Hematopoietic multipotent progenitor cell treated with erythropoietin and hydrocortisone succinate and interleukin-3 and kit ligand, for 15 days (in vitro differentiated cells): ENCODE results near the gene CEBPE.

Experiments used
- DNase-seq: peaks from one replicate; pipeline ENCODE4 v3.0.0-alpha.2; 2015; ENCODE audit warnings: low spot score

Gene CEBPE

GRCh38 chr14:23118506-23119362 is at the start of gene CEBPE:
Gene CEBPE, minus strand, starts transcription at chr14:23119255. Its CDS starts 164 bp downstream, at chr14:23119091.
- DNase-seq, result no peak

DNA sequence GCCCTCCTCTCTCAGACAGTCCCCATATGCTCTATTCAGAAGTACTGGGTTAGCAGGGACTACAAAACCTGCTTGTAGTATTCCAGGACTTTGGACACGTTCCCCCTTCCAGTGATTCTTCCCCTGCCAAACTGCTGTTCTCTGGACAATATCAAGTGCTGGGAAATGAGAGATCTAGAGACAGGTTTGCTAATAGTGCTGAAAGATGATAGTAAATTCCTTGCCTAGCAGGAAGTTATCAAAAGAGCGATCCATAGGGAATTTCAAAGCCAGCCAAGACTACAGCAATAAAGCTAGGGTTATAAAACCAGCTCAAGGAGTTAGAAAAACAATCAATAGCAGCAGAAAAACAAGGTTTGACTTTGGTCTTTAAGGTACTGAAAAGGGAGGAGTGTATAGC is 49.2 kb upstream of the CEBPE start:
- DNase-seq, result no peak

DNA sequence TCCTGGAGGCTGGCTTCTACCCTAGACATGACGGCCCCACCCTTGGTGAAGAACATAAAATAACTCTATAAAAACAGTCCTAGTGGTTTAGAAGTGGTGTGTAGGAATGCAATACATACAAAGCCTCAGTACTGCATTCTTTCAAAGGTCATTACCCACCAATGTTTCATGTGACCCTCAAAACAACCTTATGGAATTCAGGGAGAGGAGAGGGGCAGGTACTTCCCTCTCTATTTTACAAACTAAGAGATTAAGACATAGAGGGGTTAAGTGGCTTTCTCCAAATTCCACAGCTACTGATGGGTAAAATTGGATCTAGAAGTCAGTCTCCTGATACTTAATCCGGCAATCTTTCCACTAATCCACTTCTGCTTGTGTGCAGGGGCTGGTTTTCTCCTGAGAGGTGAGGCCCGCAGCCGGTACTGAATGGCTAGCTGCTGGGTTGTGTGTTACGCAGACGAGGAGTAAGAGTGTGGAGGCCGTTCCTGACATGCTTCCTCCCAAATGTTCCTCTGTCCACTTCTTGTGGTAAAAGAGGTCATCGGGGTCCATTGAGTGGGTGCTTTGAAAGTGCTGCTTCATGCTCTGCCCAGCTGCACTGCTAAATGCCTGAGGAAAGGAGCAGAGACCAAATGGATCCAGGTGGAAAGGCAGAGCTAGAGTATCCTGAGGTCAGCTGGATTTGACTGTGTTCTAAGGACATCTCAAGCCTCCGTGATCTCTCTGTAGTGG is 48.2 kb upstream of the CEBPE start:
- no peak for DNase-seq

DNA sequence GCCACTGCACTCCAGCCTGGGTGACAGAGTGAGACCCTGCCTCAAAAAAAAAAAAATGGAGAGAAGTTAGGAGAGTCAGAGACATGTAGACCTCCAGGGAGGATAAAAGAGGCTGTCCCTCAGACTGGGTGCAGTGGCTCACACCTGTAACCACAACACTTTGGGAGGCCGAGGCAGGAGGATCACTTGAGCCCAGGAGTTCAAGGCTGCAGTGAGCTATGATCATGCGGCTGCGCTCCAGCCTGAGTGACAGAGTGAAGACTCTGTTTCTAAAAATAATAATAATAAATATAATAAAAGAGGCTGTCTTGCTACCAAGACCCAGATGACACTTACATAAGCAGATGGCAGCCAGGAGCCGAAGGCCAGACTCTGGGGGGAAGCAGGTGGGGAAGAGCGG is 45.9 kb upstream of the CEBPE start:
- DNase-seq, result no peak

DNA sequence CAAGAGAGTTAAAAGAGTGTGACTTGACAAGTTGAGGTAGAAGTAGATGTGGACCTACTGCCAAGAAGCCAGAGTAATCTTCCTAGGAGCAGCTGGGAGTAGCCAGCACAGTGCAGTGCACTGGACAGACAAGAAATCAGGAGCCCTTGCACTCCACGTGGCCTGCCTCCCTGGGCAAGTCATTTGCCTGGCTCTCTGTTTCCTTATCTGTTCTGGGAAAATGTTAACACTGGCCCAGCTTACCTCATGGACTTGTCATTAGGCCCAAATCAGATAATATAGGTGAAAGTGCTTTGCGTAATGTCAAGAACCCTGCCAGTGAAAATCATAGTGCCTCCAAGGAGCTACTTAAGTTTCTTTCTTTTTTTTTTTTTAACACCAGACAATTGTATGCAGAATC is 45.2 kb upstream of the CEBPE start:
- no peak for DNase-seq

DNA sequence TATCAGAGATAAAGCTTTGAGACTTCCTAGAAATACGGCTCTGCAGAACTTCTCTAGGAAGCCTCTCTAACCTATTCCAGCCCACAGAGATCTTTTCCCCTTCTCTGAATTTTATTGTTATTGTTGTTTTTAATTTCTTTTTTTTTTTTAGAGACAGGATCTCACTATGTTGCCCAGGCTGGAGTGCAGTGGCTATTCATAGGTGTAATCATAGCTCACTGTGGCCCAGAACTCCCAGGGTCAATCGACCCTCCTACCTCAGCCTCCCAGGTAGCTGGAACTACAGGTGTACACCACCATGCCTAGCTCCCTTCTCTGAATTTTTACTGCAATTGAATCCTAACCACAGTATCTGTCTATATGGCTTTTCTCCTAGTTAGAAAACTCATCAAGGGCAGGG is 44.8 kb upstream of the CEBPE start:
- DNase-seq, result no peak

GRCh38 chr14:23162800-23163199 is 43.7 kb upstream of the CEBPE start:
- DNase-seq, result no peak

DNA sequence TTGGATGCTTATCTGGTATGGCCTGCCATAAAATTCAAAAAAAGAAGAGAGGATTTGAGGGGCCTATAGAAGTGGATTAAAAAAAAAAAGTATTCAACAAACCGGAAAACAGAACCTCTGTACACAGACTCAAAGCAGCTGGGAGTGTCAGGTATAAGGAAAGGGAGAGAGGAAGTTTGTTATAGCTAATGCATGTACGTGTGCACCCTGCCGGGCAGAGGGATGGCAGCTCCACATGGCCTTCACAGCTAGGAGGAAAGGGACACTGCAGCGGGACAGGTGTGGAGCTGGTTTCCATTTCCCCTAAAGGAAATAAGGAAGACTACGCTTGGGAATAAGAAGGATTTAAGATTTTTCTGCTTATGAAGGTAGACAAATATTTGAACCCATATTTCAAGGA is 43.0 kb upstream of the CEBPE start:
- DNase-seq, result no peak

DNA sequence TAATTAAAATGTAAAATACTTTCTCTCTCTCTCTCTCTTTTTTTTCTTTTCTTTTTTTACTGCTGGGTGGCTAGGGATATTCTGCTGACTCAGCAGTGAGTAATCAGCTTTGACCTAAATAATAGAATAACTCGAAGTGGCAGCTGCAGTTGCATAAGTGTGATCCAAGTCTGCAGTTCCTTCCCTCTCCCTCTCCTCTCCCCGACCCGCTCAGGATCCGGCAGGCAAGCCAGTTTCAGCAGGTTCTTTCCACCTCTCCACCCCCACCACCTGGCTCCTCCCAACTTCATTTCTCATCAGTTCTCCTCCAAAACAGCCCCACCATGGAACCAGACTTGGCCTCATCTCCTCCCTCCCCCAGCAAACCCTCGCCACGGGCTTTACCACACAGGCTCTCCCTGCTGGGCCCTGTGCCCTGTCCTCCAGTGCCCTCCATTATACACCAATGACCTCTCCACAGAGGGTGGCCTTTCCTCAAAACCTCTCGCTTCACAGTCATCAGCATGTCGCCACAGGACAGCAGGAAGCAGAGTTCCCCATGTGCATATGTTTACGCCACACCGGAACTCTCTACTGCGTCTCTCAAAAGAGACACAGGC is 42.0 kb upstream of the CEBPE start:
- DNase-seq, result no peak

- no peak for DNase-seq
Observed at GRCh38 chr14:23159532-23159931, 40.5 kb upstream of the CEBPE start.

- DNase-seq, result no peak
Observed at GRCh38 chr14:23158779-23159178, 39.7 kb upstream of the CEBPE start.

GRCh38 chr14:23154964-23155587 is 36.0 kb upstream of the CEBPE start:
- DNase-seq, result no peak

DNA sequence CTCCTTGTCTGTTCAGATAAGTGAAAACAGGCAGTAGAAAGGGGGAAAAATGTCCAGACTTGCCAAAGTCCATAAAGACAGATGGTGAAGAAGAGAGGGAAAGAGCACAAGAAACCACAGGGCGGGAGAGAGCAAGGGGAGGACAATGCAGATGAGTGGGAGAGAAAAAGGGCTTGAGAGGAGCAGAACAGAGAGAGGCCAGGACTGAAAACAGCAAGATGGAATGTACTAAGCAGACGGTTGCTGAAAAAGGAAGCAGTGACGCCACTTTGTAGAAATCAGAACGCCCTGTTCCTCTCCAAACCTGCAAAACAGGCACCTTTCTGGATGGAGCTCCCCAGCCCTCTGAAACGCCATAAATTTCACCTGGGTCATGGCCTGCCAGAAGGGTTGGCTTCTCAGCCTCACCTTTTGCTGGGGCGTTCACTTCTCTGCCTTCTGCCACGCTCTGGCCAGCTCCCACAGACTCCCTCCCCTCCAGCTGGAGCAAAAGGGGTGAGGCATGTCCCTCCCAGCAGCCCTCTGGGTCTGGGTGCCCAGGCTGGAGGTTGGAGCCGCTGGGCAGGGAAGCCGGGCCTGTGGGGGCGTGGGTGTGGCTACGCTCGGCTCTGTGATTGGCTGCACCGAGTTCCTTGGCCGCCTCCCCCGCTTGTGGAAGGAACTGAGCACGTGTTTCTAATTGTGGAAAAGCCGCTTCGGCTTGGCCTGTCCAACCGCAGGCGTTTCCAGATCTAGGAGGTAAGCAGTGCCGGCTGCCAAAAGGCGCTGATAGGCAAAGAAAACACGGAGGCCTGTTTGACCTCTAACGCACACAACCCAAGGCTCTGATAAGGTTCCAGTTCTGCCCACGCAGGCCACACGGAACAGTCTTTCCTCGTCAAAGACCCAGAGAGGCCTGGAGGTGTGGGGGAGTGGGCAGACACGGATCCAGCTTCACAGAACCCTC is 35.1 kb upstream of the CEBPE start:
- peak; percentile 8 for DNase-seq

- no peak for DNase-seq
Observed at GRCh38 chr14:23151342-23151741, 32.3 kb upstream of the CEBPE start.

DNA sequence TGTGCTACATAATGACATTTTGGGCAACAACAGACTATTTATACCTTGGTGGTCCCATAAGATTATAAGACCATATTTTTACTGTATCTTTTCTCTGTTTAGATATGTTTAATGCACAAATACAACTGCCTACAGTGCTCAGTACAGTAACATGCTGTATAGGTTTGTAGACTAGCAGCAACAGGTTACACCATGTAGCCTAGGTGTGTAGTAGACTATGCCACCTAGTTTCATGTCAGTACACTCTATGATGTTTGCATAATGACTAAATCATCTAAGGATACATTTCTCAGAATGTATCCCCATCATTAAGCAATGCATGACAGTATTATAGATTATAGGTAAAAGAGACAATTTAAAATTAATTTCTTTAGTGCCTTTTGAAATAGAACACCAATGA is 30.7 kb upstream of the CEBPE start:
- no peak for DNase-seq

DNA sequence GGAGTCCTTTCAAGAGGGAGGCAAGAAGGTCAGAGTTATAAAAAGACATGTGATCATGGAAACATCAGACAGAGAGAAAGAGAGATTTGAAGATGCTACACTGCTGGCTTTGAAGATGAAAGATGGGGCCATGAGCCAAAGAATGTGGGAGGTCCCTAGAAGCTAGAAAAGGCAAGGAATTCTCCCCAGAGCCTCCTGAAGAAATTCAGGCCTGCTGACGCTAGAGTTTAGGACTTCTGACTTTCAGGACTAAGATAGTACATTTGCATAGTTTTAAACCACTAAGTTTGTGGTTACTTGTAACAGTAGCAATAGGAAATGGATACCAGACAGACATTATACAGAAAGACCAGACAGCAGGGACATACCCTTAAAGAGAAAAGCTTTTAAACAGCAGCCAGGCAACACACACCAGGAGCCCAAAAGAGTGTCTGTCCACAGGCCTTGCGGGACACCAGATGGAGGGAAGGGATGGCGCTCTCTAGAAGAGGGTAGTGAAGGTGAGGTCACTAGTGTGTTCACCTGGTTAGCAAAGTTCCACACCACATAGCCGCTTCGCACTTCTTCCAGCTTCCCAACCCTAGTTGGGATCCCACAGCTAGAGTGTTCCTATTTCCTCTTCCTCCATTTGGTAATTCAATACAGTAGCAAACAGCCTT is 29.7 kb upstream of the CEBPE start:
- DNase-seq, result no peak

DNA sequence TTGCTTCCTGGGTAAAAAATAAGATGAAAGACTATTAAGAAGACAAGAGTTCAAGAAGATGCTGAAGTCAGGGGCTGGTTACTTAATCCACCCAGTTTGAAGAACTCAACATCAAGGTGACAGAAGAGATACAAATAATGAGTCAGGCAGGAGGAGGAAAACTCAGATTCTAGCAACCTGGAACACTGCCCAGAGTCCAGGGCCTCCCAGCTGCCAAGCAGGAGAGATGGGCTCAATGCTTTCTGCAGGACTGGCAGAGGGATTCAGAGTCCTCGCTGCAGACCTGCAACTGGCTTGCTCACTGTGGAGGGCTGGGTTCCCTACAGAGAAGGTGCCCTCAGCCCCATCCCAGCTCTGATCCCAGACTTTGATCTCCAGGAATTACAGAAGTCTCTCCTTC is 28.6 kb upstream of the CEBPE start:
- no peak for DNase-seq

DNA sequence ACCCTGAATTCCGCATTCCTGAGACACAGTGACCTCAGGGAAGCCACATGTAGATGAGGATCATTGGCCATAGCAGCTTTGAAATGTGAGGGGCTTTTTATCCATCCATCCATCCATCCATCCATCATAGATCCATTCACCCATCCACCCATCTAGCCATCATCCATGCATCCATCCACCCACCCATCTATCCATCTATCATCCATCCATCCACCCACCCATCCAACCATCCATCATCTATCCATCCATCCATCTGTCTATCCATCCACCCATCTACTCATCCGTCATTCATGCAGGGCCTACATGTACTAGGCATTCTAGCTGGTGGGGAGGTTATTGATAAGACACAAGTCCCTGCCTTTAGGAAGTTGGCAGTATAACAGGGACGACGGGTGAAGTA is 27.9 kb upstream of the CEBPE start:
- DNase-seq, result no peak

DNA sequence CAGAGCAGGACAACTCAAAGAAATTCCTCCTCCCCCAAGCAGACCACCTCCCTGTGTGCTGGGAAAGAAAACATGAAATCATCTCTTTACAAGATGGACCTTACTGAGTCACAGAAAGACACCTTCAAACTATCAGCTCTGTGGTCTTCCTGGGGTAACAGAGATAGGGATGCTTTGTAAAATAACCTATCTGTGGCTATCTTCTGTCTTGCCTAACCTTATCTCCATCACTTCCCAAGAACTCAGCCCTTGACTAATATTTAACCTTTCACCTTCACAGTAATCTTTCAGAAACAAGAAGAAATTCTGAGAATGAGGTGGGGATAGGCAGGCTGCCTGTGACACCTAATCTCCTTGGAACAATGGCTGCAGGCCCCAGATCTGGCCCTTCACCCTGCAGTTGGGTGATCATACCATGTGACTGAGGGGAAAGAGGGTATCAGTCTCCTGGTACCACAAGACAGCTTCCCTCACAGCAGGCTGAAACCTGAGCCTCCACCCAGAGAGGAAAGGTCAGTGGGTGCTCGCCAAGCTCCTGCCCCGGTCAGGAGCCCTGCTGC is 27.4 kb upstream of the CEBPE start:
- no peak for DNase-seq

GRCh38 chr14:23145794-23146350 is 26.8 kb upstream of the CEBPE start:
- no peak for DNase-seq
